Bronchial epithelial cell (primary cell): ENCODE measurements around the gene SERPINE3. TPM values are rescaled to one million over a fixed set of nuclear protein-coding genes. Genes with fewer than 3 reads are reported as not detected.

Experiments used
- DNase-seq: peaks from one replicate; pipeline ENCODE4 v3.0.0-alpha.2; 2010; ENCODE audit warnings: low read depth
- FAIRE-seq: peaks from 2 replicates; lab custom pipeline; 2011; peaks lifted over from hg19 to GRCh38; lab: Jason Lieb, UNC
- H3K27me3 ChIP-seq: 2 replicates; pipeline ENCODE4 v1.5.1; 2011; ENCODE audit warnings: low read length; ENCODE audit not compliant: control insufficient read depth, insufficient read depth
- H3K36me3 ChIP-seq: 2 replicates; pipeline ENCODE4 v1.5.1; 2011; ENCODE audit warnings: low read length; ENCODE audit not compliant: control insufficient read depth, insufficient read depth
- H3K4me3 ChIP-seq: 2 replicates; pipeline ENCODE4 v1.5.1; 2011; ENCODE audit warnings: mild to moderate bottlenecking, low read depth, low read length, control low read depth
- total RNA-seq: library from RNA; depleted of rRNA; stranded (reverse); fragments of >200 nt; gene quantifications from 2 replicates; pipeline ENCODE4 v1.2.1, GENCODE V29; 2014
- TF ChIP-seq, protein P1 (sequence below): IDR thresholded peaks from 2 replicates; pipeline ENCODE4 v1.5.1; 2011; ENCODE audit warnings: mild to moderate bottlenecking, moderate library complexity, low read length, control low read depth, inconsistent platforms; ENCODE audit not compliant: insufficient read depth, severe bottlenecking

SERPINE3 gene
- total RNA-seq, 1 donor from 2014 or later, result not detected

DNA sequence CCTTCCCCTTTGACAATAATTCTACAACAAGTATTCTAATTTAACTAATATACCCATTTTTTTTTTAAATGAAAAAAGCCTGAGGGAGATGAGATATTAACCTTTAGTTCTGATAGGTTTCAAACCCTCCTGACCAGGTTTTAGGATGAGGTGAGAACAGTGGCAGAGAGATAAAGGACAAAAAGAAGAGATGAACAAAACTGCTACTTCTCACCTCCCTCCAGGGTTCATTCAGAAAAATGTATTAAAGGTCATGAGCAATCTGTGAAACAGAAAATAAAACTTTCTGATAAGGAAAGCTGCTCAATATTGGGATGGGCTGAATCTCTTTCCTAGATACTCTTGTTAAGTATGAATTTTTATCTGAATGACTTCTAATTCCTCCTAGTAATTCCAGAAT is 24.1 kb downstream of the SERPINE3 start:
- DNase-seq (no peak), FAIRE-seq (no peak)
- no peaks in the 10 kb centered on the region for H3K27me3 ChIP-seq
- TF ChIP-seq, protein P1, sequence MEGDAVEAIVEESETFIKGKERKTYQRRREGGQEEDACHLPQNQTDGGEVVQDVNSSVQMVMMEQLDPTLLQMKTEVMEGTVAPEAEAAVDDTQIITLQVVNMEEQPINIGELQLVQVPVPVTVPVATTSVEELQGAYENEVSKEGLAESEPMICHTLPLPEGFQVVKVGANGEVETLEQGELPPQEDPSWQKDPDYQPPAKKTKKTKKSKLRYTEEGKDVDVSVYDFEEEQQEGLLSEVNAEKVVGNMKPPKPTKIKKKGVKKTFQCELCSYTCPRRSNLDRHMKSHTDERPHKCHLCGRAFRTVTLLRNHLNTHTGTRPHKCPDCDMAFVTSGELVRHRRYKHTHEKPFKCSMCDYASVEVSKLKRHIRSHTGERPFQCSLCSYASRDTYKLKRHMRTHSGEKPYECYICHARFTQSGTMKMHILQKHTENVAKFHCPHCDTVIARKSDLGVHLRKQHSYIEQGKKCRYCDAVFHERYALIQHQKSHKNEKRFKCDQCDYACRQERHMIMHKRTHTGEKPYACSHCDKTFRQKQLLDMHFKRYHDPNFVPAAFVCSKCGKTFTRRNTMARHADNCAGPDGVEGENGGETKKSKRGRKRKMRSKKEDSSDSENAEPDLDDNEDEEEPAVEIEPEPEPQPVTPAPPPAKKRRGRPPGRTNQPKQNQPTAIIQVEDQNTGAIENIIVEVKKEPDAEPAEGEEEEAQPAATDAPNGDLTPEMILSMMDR, result no peak
- peaks cover 4% of the 10 kb centered on the region for H3K36me3 ChIP-seq
- no peak overlapping the region for H3K4me3 ChIP-seq

DNA sequence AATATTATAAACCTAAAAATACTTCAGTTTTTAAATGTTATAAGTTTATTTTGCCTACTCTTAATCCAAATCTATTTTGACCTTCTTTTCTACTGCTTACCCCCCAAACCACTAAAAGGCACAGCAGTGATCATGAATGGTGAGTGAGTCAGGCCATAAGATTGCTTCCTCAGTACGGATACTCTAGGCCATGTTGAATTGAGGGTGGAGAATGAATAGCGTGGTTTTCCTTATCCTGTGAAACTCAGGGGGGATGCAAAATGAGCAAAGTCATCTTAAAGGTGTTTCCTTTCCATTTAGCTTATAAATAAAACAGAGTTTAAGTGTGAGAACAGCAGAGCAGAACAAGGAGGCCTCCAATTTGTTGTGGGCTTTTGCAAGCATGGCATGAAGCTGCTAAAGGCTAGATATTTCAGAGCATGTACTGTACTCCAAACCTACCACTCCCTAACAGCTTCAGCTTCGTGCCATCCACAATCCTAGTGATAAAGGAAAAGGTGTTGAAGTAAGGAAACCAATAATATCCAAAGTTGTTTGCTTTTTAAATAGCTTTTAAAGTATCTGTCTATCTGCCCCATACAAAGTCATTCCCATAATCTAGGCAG is 25.0 kb downstream of the SERPINE3 start:
- Histone ChIP-seq H3K36me3 (peaks cover 4% of the 10 kb centered on the region), H3K4me3 (no peak overlapping the region), H3K27me3 (no peaks in the 10 kb centered on the region)
- TF ChIP-seq, protein P1, result no peak
- FAIRE-seq, result no peak
- DNase-seq, result peak; percentile 33

DNA sequence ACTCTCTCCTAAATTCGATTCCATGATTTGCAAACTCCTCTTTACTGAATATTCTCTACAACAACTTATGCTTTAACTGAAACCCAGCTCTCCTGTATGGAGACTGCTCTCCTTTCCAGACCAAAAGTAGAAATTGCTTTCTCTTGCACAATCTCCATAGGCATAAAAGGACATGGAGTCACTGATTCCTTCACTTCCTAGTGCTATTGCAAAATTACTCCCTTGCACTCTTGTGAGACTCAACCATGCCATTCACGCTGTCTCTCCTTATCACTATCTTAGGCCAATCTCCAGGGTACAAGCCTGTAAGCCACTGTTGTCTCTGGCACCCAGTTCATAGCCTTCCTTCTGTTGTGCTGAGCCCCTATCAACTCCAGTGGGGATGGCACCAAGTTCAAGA is 30.6 kb downstream of the SERPINE3 start:
- TF ChIP-seq, protein P1, result no peak
- FAIRE-seq, result no peak
- Histone ChIP-seq H3K27me3 (no peaks in the 10 kb centered on the region), H3K36me3 (peaks cover 5% of the 10 kb centered on the region), H3K4me3 (no peak overlapping the region)
- peak; percentile 23 for DNase-seq

DNA sequence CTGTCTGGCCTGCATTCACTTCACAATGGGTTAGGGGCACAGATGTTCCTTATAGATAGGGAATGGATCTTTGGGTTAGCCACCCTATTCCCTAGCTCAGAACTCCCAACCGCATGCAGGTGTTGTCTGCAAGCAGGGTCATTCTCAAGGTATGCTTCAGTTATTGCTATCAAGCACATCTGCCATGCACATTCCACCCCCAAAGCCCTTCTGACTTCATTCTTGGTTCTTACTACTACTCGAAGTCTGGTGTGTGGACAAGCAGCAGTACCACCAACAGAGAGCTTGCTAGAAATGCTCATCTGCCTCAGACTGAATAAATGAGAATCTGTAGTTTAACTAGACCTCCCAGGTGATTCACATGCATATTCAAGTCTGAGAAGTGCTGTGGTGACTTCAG is 31.3 kb downstream of the SERPINE3 start:
- no peak for DNase-seq
- no peak for FAIRE-seq
- TF ChIP-seq, protein P1, result no peak
- Histone ChIP-seq H3K36me3 (peaks cover 5% of the 10 kb centered on the region), H3K27me3 (no peaks in the 10 kb centered on the region), H3K4me3 (no peak overlapping the region)

- TF ChIP-seq, protein P1, result no peak
- H3K36me3 ChIP-seq, result peaks cover 5% of the 10 kb centered on the region
- H3K27me3 ChIP-seq, result no peaks in the 10 kb centered on the region
- H3K4me3 ChIP-seq, result no peak overlapping the region
- no peak for DNase-seq
- FAIRE-seq, result no peak
Measured at GRCh38 chr13:51371768-51372399, 32.4 kb downstream of the SERPINE3 start.
